Small intestine (tissue), 7 donors: ENCODE data around the gene KANK2. TPM values are rescaled to one million over a fixed set of nuclear protein-coding genes. Genes with fewer than 3 reads are reported as not detected.
"Not testable (repeated sequence)": the region's sequence is repeated elsewhere in the genome, so short reads cannot be mapped to it uniquely, and the experiment has no call there.

Experiments
- DNase-seq, 2 donors: peaks; one replicate each; pipeline versions ENCODE4 v3.0.0 to v3.0.0-alpha.2; 2013
- FAIRE-seq: peaks from 2 replicates; lab custom pipeline; 2012; peaks lifted over from hg19 to GRCh38; lab: Jason Lieb, UNC
- H3K27ac ChIP-seq, 3 donors: one replicate each; pipeline ENCODE4 v1.5.1; 2013; ENCODE audit warnings: low read length in 2 of 3, mild to moderate bottlenecking in 2 of 3, control low read depth in 1 of 3, inconsistent platforms in 1 of 3, low read depth in 1 of 3, moderate library complexity in 1 of 3
- H3K27me3 ChIP-seq, 3 donors: one replicate each; pipeline ENCODE4 v1.6.1; 2013; ENCODE audit warnings: low read length in 3 of 3, inconsistent platforms in 1 of 3; ENCODE audit not compliant: control insufficient read depth in 3 of 3, insufficient read depth in 3 of 3
- H3K36me3 ChIP-seq, 3 donors: one replicate each; pipeline ENCODE4 v1.6.1; 2013; ENCODE audit warnings: low read length in 3 of 3, inconsistent platforms in 1 of 3, low read depth in 1 of 3, mild to moderate bottlenecking in 1 of 3, moderate library complexity in 1 of 3; ENCODE audit not compliant: control insufficient read depth in 3 of 3, insufficient read depth in 2 of 3
- H3K4me1 ChIP-seq, 3 donors: one replicate each; pipeline ENCODE4 v1.6.1; 2013; ENCODE audit warnings: low read length in 2 of 3, inconsistent platforms in 1 of 3, low read depth in 1 of 3, mild to moderate bottlenecking in 1 of 3, moderate library complexity in 1 of 3; ENCODE audit not compliant: control insufficient read depth in 3 of 3, insufficient read depth in 2 of 3
- H3K4me3 ChIP-seq, 3 donors: one replicate each; pipeline ENCODE4 v1.5.1; 2013; ENCODE audit warnings: low read length in 3 of 3, control low read depth in 1 of 3, inconsistent platforms in 1 of 3, low read depth in 1 of 3, mild to moderate bottlenecking in 1 of 3, moderate library complexity in 1 of 3
- H3K9me3 ChIP-seq, 2 donors: one replicate each; pipeline ENCODE4 v1.6.1; 2013; ENCODE audit warnings: low read depth in 1 of 2, low read length in 1 of 2; ENCODE audit not compliant: control insufficient read depth in 2 of 2, insufficient read depth in 1 of 2
- WGBS, 3 donors: extraction: QIAGEN DNeasy Blood & Tissue Kit; methylation state at CpG; one replicate each; pipeline ENCODE4 v1.1.7; 2013; 5-methylcytosine and 5-hydroxymethylcytosine counted together
- polyA plus RNA-seq, 4 donors: library from polyadenylated mRNA; stranded (reverse) in 3 of 4; unstranded in 1 of 4; fragments of 200-250 nt in 3 of 4; fragments of 120-200 nt in 1 of 4; gene quantifications; one replicate each; pipeline versions ENCODE4 v1.2.1 to v1.2.3, GENCODE V29; 2013
- donor health status: healthy with polysubstance abuse.
- donor health status: control.
- donor health status: control.
- donor health status: Bipolar disorder and iron deficiency.
- donor health status: healthy.

Gene KANK2
- polyA plus RNA-seq, 4 donors: 10.7 to 83.6 (median 45.5) TPM

DNA sequence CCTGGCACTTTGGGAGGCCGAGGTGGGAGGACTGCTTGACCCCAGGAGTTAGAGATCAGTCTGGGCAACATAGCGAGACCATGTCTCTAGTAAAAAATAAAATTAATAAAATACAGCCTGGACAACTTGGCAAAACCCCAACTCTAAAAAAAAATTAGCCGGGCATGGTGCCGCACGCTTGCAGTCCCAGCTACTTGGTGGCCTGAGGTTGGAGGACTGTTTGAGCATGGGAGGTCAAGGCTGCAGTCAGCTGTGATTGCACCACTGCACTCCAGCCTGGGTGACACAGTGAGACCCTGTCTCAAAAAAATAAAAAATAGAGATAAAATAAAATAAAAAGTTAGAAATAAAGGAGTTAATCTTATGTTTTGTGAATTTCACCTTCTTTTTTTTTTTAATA, 26.2 kb downstream of the KANK2 start:
- H3K27ac ChIP-seq: no peak overlapping the region

DNA sequence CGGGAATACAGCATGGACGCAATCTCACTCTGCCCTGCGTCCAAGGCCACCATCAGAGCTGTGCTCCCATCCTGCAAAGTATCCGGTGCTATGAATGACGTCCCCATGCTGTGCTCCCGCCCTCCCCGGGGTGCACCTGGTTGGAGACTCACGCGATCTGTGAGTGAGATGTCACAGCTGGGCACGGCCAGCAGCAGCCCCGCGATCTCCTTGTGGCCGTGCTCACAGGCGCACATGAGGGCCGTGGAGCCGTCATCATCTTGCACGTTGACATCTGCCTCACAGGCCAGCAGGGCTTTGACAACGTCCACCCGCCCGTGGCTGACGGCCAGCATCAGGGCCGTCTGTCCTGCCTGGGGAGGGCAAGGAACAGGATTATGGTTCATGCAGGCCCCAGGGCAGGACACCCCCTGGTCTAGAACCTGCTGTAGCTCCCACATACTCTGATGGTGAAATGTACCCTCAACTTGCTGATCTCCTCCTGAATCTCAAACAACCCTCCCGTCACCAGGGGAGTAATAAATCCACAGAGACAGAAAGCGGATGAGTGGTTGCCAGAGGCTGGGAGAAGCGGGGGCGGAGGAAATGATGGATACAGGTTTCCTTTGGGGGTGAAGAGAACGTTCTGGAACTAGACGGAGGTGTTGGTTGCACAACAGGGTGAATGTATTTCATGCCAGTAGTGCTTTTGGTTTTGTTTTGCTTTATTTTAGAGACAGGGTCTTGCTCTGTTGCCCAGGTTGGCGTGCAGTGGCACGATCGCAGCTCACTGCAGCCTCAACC, 27.3 kb downstream of the KANK2 start:
- Histone ChIP-seq H3K27me3 (no peaks in the 10 kb centered on the region), H3K36me3 (peaks cover 0 to 79% (median 2%) of the 10 kb centered on the region in 3 donors), H3K27ac (no peak overlapping the region), H3K9me3 (no peaks in the 10 kb centered on the region), H3K4me3 (no peak overlapping the region), H3K4me1 (no peaks in the 10 kb centered on the region)
- FAIRE-seq (no peak), DNase-seq (no peak)
- 88 to 93% (median 91%) methylated on average over 31 of the region's 31 CpGs for WGBS, 3 donors

More for the DNA sequence above, 26.2 kb downstream of the KANK2 start:
- Histone ChIP-seq H3K9me3 (no peaks in the 10 kb centered on the region), H3K4me1 (no peaks in the 10 kb centered on the region), H3K27me3 (no peaks in the 10 kb centered on the region), H3K4me3 (no peak overlapping the region), H3K36me3 (peaks cover 0 to 78% (median 2%) of the 10 kb centered on the region in 3 donors)
- WGBS, 3 donors: 79 to 91% (median 90%) methylated on average over 5 of the region's 5 CpGs
- FAIRE-seq: no peak
- no peak for DNase-seq

DNA sequence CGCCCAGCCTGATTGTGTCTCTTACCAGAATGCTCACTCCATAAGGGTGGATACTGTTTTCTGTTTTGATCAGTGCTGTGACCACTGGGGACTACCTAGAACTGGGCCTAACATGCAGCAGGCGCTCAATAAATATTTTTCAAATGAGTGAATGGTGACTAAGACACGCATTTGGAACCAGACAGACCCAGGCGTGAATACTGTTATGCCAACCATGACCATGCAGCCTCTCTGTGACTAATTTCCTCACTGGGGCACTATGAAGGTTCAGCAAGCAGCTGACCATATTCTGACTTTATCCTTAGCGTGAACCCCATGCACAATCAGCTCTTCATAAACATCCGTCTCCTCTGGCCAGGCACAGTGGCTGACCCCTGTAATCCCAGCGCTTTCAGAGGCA, 28.8 kb downstream of the KANK2 start:
- H3K4me1 ChIP-seq: no peaks in the 10 kb centered on the region
- H3K9me3 ChIP-seq: no peaks in the 10 kb centered on the region
- no peak for DNase-seq
- 84 to 95% (median 93%) methylated on average over 7 of the region's 7 CpGs for WGBS, 3 donors
- no peaks in the 10 kb centered on the region for H3K27me3 ChIP-seq
- no peak for FAIRE-seq
- peaks cover 0 to 72% (median 3%) of the 10 kb centered on the region in 3 donors for H3K36me3 ChIP-seq
- H3K4me3 ChIP-seq: no peak overlapping the region
- peak overlapping the region in 1 of 3 donors; percentile 46 for H3K27ac ChIP-seq

DNA sequence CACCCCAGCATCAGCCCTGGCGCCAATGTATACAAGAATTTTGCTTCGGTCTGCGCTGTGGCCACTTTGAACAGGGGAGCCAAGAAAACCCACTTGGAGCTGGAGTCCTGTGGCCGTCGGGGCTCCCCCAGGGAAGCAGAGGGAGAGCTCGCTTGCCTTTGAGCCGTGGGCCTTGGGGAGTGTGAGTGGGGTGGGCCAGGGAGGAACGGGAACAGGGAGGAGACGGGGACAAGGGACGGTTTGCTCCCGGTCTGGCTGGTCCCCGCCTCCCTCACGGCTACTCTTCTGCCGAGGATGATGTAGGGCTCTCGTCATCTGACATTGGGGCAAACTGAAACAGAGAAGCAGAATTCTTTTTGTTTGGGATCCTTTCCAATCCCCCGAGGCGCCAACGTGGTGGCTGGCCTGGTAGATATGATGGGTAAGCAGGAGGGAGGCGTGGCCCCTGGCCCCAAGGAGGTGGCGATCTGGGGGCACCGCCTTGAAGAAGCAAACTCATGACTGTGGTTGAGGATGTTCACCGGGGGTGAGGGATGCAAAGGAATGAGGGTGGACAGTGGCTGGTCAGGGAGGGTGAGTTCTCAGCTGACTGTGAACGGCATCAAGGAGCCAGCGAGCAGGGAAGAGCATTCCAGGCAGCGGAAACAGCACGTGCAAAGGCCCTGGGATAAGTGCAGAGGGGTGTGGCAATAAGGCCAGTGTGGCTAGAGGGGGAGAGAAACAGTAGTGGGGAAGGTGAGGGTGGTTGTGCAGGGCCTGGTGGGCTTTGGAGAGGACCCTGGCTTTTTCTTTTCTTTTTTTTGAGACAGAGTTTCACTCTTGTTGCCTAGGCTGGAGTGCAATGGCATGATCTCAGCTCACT, 30.8 kb downstream of the KANK2 start:
- DNase-seq: no peak
- no peak overlapping the region for H3K4me3 ChIP-seq
- no peaks in the 10 kb centered on the region for H3K4me1 ChIP-seq
- H3K36me3 ChIP-seq: peaks cover 0 to 62% (median 2%) of the 10 kb centered on the region in 3 donors
- 66 to 85% (median 82%) methylated on average over 26 of the region's 26 CpGs for WGBS, 3 donors
- no peak for FAIRE-seq
- H3K27ac ChIP-seq: peak overlapping the region in 2 of 3 donors; percentile 41 to 53
- H3K27me3 ChIP-seq: no peaks in the 10 kb centered on the region
- no peaks in the 10 kb centered on the region for H3K9me3 ChIP-seq

DNA sequence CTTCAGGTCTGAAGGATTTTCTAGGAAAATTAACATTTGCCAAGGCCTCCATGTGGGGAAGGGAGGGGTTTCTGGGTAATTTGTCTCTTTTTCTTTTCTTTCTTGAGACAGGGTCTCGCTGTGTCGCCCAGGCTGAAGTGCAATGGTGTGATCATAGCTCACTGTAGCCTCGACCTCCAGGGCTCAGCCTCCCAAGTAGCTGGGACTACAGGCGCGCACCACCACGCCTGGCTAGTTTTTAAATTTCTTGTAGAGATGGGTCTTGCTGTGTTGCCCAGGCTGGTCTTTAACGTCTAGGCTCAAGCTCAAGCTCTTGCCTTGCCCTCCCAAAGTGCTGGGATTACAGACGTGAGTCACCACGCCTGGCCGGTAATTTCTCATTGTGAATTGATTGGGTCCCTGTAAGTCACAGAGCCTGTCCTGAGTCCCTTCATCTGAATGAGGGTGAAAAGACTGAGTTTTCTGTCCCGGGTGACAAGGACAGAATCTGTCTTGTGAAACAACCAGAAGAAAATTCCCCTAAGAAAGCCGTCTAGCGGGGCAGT, 31.8 kb downstream of the KANK2 start:
- FAIRE-seq: no peak
- peak overlapping the region in 2 of 3 donors; percentile 47 to 73 for H3K27ac ChIP-seq
- H3K27me3 ChIP-seq: no peaks in the 10 kb centered on the region
- DNase-seq: no peak
- H3K4me1 ChIP-seq: no peaks in the 10 kb centered on the region
- H3K36me3 ChIP-seq: peaks cover 0 to 54% (median 2%) of the 10 kb centered on the region in 3 donors
- WGBS, 3 donors: 71 to 96% (median 90%) methylated on average over 13 of the region's 13 CpGs
- H3K9me3 ChIP-seq: peaks cover 0 to under 1% of the 10 kb centered on the region in 2 donors
- H3K4me3 ChIP-seq: no peak overlapping the region

DNA sequence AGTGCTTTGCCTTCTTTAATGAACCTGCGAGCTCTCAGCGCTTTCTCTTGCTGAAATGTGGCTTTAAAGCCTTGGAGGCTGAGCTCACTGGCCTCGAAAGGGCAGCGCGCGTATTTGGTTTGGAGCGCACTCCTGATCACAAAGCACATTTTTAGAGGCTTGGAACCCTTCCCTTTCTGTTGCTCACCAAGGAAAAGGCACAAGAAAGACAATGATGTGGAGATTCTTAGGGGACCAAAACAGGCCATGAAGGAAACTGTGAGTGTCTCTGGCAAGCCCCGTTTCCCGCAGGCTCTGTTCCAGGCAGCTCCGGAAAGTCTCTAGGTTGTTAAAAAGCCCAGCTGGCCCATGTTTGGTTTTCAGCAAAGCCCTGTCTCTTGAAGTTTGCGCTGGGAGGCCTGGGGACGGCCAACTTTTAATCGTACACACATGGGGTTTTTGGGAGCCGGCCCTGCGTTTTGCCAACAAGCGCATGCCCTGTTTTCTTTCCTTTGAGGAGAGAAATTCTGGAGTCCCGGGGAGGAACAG, 32.4 kb downstream of the KANK2 start:
- DNase-seq: peak in 1 of 2 donors; percentile 33
- Histone ChIP-seq H3K4me3 (no peak overlapping the region), H3K9me3 (peaks cover 0 to 2% of the 10 kb centered on the region in 2 donors), H3K27ac (peak overlapping the region in 2 of 3 donors; percentile 51 to 73), H3K36me3 (peaks cover 0 to 48% (median 2%) of the 10 kb centered on the region in 3 donors), H3K4me1 (peaks cover 0 to 3% (median 0%) of the 10 kb centered on the region in 3 donors), H3K27me3 (no peaks in the 10 kb centered on the region)
- no peak for FAIRE-seq
- 58 to 85% (median 83%) methylated on average over 17 of the region's 17 CpGs for WGBS, 3 donors

DNA sequence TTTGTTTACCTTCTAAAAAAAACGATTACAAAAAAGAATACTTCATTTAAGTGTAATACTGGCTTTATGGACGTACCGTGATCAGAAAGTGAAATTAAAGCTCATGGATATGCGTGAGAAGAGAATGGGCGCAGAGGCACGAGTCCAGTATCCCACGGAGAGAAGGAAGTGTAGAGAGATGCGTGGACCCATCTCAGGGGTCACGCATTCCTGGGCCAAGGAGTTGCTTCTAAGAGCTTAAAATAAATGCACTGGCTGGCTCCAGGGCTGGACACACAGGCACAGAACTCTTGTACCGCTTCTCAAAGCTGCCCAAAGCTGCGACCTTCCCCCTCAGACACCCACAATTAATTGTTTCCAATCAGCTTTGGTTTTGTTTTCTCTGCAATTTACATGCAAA, 33.0 kb downstream of the KANK2 start:
- Histone ChIP-seq H3K4me1 (peaks cover 0 to 4% (median 0%) of the 10 kb centered on the region in 3 donors), H3K27ac (peak overlapping the region in 2 of 3 donors; percentile 51 to 73), H3K27me3 (no peaks in the 10 kb centered on the region), H3K4me3 (no peak overlapping the region), H3K9me3 (peaks cover 0 to 2% of the 10 kb centered on the region in 2 donors), H3K36me3 (peaks cover 0 to 44% (median 2%) of the 10 kb centered on the region in 3 donors)
- no peak for FAIRE-seq
- WGBS, 3 donors: 65 to 84% (median 80%) methylated on average over 11 of the region's 11 CpGs
- no peak for DNase-seq

DNA sequence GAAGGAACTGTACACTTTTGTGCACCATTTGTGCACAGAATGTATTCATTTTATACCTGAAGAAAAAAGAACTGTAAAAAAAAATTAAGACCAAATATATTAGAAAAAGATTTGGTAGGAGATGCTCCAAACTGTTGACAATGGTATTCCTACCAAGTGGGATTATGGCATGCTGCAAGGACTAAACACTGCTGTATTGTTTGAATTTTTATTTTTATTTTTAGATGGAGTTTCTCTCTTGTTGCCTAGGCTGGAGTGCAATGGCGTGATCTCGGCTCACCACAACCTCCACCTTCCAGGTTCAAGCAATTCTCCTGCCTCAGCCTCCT, 36.9 kb downstream of the KANK2 start:
- H3K9me3 ChIP-seq, H3K4me1 ChIP-seq, H3K4me3 ChIP-seq, FAIRE-seq, H3K27me3 ChIP-seq, DNase-seq: not testable (repeated sequence)
- peaks cover 0 to 16% (median 2%) of the 10 kb centered on the region in 3 donors for H3K36me3 ChIP-seq
- 95 to 100% (median 97%) methylated on average over 2 of the region's 2 CpGs for WGBS, 3 donors
- H3K27ac ChIP-seq: peak overlapping the region in 2 of 3 donors; percentile 9 to 26
